ENCODE results near the gene SPRING1. TPM values are rescaled to one million over a fixed set of nuclear protein-coding genes. Genes with fewer than 3 reads are reported as not detected.

Gene SPRING1
- total RNA-seq, 2 donors from 2014 or later = 13.4 to 36.8 TPM

- Histone ChIP-seq H3K36me3 (no peaks in the 10 kb centered on the region), H3K9me3 (no peaks in the 10 kb centered on the region), H3K27me3 (replicated peaks; ENCODE audit: insufficient read depth) (no peaks in the 10 kb centered on the region), H3K4me3 (no peak overlapping the region), H3K27ac (no peak overlapping the region), H3K4me1 (ENCODE audit: control insufficient read depth in 1 of 2, low read depth in 2 of 2) (no peaks in the 10 kb centered on the region)
- no peak for TF ChIP-seq CTCF (IDR thresholded peaks at IDR 0.05)
- ATAC-seq (ENCODE audit: insufficient number of reproducible peaks, low FRiP score, low read depth) = no peak
- DNase-seq (ENCODE audit: low spot score) = no peak
Measured at GRCh38 chr12:116777245-116777644, 39.4 kb upstream of the SPRING1 start.

- Histone ChIP-seq H3K36me3 (no peaks in the 10 kb centered on the region), H3K4me3 (no peak overlapping the region), H3K9me3 (no peaks in the 10 kb centered on the region), H3K4me1 (ENCODE audit: control insufficient read depth in 1 of 2, low read depth in 2 of 2) (no peaks in the 10 kb centered on the region), H3K27me3 (replicated peaks; ENCODE audit: insufficient read depth) (no peaks in the 10 kb centered on the region), H3K27ac (no peak overlapping the region)
- DNase-seq (ENCODE audit: low spot score) (no peak), ATAC-seq (ENCODE audit: insufficient number of reproducible peaks, low FRiP score, low read depth) (no peak)
- TF ChIP-seq CTCF (IDR thresholded peaks at IDR 0.05) = no peak
Measured at GRCh38 chr12:116774020-116774419, 36.2 kb upstream of the SPRING1 start.

GRCh38 chr12:116773276-116773731 lies 35.4 kb upstream of the SPRING1 start:
- H3K27ac ChIP-seq = no peak overlapping the region
- H3K27me3 ChIP-seq (replicated peaks; ENCODE audit: insufficient read depth) = no peaks in the 10 kb centered on the region
- H3K4me3 ChIP-seq = no peak overlapping the region
- H3K9me3 ChIP-seq = no peaks in the 10 kb centered on the region
- DNase-seq (ENCODE audit: low spot score) = no peak
- no peaks in the 10 kb centered on the region for H3K36me3 ChIP-seq
- ATAC-seq (ENCODE audit: insufficient number of reproducible peaks, low FRiP score, low read depth) = no peak
- no peak for TF ChIP-seq CTCF (IDR thresholded peaks at IDR 0.05)
- no peaks in the 10 kb centered on the region for H3K4me1 ChIP-seq (ENCODE audit: control insufficient read depth in 1 of 2, low read depth in 2 of 2)

GRCh38 chr12:116771651-116772050 lies 33.8 kb upstream of the SPRING1 start:
- Histone ChIP-seq H3K36me3 (no peaks in the 10 kb centered on the region), H3K4me1 (ENCODE audit: control insufficient read depth in 1 of 2, low read depth in 2 of 2) (no peaks in the 10 kb centered on the region), H3K9me3 (no peaks in the 10 kb centered on the region), H3K27me3 (replicated peaks; ENCODE audit: insufficient read depth) (no peaks in the 10 kb centered on the region), H3K4me3 (no peak overlapping the region), H3K27ac (no peak overlapping the region)
- TF ChIP-seq CTCF (IDR thresholded peaks at IDR 0.05) = no peak
- DNase-seq (ENCODE audit: low spot score) (no peak), ATAC-seq (ENCODE audit: insufficient number of reproducible peaks, low FRiP score, low read depth) (no peak)

- ATAC-seq (ENCODE audit: insufficient number of reproducible peaks, low FRiP score, low read depth) = no peak
- Histone ChIP-seq H3K4me1 (ENCODE audit: control insufficient read depth in 1 of 2, low read depth in 2 of 2) (no peaks in the 10 kb centered on the region), H3K4me3 (no peak overlapping the region), H3K9me3 (no peaks in the 10 kb centered on the region), H3K36me3 (no peaks in the 10 kb centered on the region), H3K27ac (no peak overlapping the region), H3K27me3 (replicated peaks; ENCODE audit: insufficient read depth) (no peaks in the 10 kb centered on the region)
- no peak for DNase-seq (ENCODE audit: low spot score)
- no peak for TF ChIP-seq CTCF (IDR thresholded peaks at IDR 0.05)
Measured at GRCh38 chr12:116766746-116767145, 28.9 kb upstream of the SPRING1 start.
